Esophagus muscularis mucosa (tissue), 4 donors: ENCODE results near the gene VWA7. TPM values are rescaled to one million over a fixed set of nuclear protein-coding genes. Genes with fewer than 3 reads are reported as not detected.
"Not testable (repeated sequence)": the region's sequence is repeated elsewhere in the genome, so short reads cannot be mapped to it uniquely, and the experiment has no call there.

ENCODE experiments used
- DNase-seq: peaks from one replicate; pipeline ENCODE4 v3.0.0-alpha.2; 2017; ENCODE audit errors: extremely low spot score
- H3K27ac ChIP-seq, 4 donors: fragments of 200-600 bp; sonication (generic); replicated peaks in 1 of 4; 1 replicate in 3 of 4; 2 replicates in 1 of 4; pipeline ENCODE4 v1.5.1; 2016 to 2019; ENCODE audit warnings: mild to moderate bottlenecking in 1 of 4
- H3K27me3 ChIP-seq, 4 donors: fragments of 200-600 bp; sonication (generic); one replicate each; pipeline versions ENCODE4 v1.5.1 to v1.6.0; 2016 to 2019
- H3K36me3 ChIP-seq, 4 donors: fragments of 200-600 bp; sonication (generic); one replicate each; pipeline ENCODE4 v1.5.1; 2016 to 2019
- H3K4me1 ChIP-seq, 4 donors: fragments of 200-600 bp; sonication (generic); one replicate each; pipeline ENCODE4 v1.5.1; 2016 to 2019
- H3K4me3 ChIP-seq, 4 donors: fragments of 200-600 bp; sonication (generic); 1 replicate in 2 of 4; 2 replicates in 2 of 4; pipeline ENCODE4 v1.5.1; 2016 to 2019; ENCODE audit warnings: mild to moderate bottlenecking in 4 of 4, moderate library complexity in 1 of 4
- H3K9me3 ChIP-seq, 4 donors: fragments of 200-600 bp; sonication (generic); 1 replicate in 3 of 4; 2 replicates in 1 of 4; pipeline ENCODE4 v1.5.1; 2016 to 2019
- CTCF ChIP-seq, 3 experiments: fragments of 200-600 bp in 2 of 3; fragments of 450-650 bp in 1 of 3; sonication (generic) in 2 of 3; IDR thresholded peaks; one replicate each; pipeline ENCODE4 v1.5.1; 2017 to 2019; ENCODE audit warnings: antibody characterized with exemption in 3 of 3, mild to moderate bottlenecking in 2 of 3, moderate library complexity in 1 of 3
- EP300 ChIP-seq: sonication (generic); formaldehyde crosslinking; IDR thresholded peaks from one replicate; pipeline ENCODE4 v1.6.1; 2017; ENCODE audit warnings: antibody characterized with exemption
- POLR2A ChIP-seq: fragments of 450-650 bp; IDR thresholded peaks from one replicate; pipeline ENCODE4 v1.6.1; 2017; ENCODE audit warnings: antibody characterized with exemption, moderate library complexity, mild to moderate bottlenecking, low read depth
- POLR2AphosphoS5 ChIP-seq, 2 donors: sonication (generic); formaldehyde crosslinking; IDR thresholded peaks; one replicate each; pipeline ENCODE4 v1.6.1; 2017; ENCODE audit warnings: antibody characterized with exemption in 2 of 2
- WGBS: methylation state at CpG from one replicate; pipeline ENCODE4 v1.1.5; 2018; 5-methylcytosine and 5-hydroxymethylcytosine counted together
- intact Hi-C: fragments of 100-400 bp; cut with DNase I; formaldehyde crosslinking; loops from one replicate; pipeline ENCODE4 v1.15.1; 2023
- total RNA-seq, 4 donors: library from RNA; depleted of rRNA; stranded (reverse); fragments of >200 nt; gene quantifications; one replicate each; pipeline versions ENCODE4 v1.1.0 to v1.2.1, GENCODE V29; 2016

Gene VWA7
- total RNA-seq, 4 donors from 2014 or later, result 0.40 to 0.50 (median 0.45) TPM; not detected in 1

- DNase-seq, result no peak
- intact Hi-C loops, result no loop called here
- no peak for TF ChIP-seq POLR2A
- no peak for TF ChIP-seq EP300
- no peak for TF ChIP-seq POLR2AphosphoS5 (IDR thresholded peaks at IDR 0.05)
- no peak for TF ChIP-seq CTCF (IDR thresholded peaks at IDR 0.05)
These were observed 34.5 kb upstream of the VWA7 start for GRCh38 chr6:31811645-31812044.

GRCh38 chr6:31808599-31808998 lies 31.5 kb upstream of the VWA7 start:
- H3K9me3 ChIP-seq, DNase-seq, H3K27ac ChIP-seq, intact Hi-C loops, H3K27me3 ChIP-seq, H3K4me3 ChIP-seq: not testable (repeated sequence)
- Histone ChIP-seq H3K36me3 (peaks cover 0 to 11% (median 0%) of the 10 kb centered on the region in 4 donors), H3K4me1 (peaks cover 21 to 32% (median 31%) of the 10 kb centered on the region in 4 donors)
- WGBS, result 87% methylated on average over 10 of the region's 10 CpGs

More at GRCh38 chr6:31811645-31812044, 34.5 kb upstream of the VWA7 start:
- Histone ChIP-seq H3K9me3 (no peaks in the 10 kb centered on the region), H3K27me3 (no peaks in the 10 kb centered on the region), H3K27ac (no peak overlapping the region), H3K4me1 (peaks cover 15 to 24% (median 23%) of the 10 kb centered on the region in 4 donors), H3K36me3 (peaks cover 0 to 6% (median 0%) of the 10 kb centered on the region in 4 donors), H3K4me3 (no peak overlapping the region)
- 97% methylated on average over 5 of the region's 12 CpGs for WGBS

GRCh38 chr6:31806470-31807272 lies 29.5 kb upstream of the VWA7 start, which contains the start of gene LSM2:
LSM2 (minus strand) TSS chr6:31806966; CDS start chr6:31806757, 209 bp downstream.
- peaks cover 4 to 29% (median 14%) of the 10 kb centered on the region in 4 donors for H3K36me3 ChIP-seq
- WGBS, result under 1% methylated on average over 39 of the region's 51 CpGs
- H3K9me3 ChIP-seq, result no peaks in the 10 kb centered on the region
- H3K27ac ChIP-seq, result peak within 1 kb of the TSS; percentile 85 to 96 (median 92)
- H3K4me3 ChIP-seq, result peak within 1 kb of the TSS; percentile 55 to 72 (median 59)
- H3K27me3 ChIP-seq, result no peaks in the 10 kb centered on the region
- TF ChIP-seq EP300 (no peak), POLR2AphosphoS5 (IDR thresholded peaks at IDR 0.05) (peak; percentile 97 to 99), POLR2A (peak; percentile 66), CTCF (IDR thresholded peaks at IDR 0.05) (peak in 2 of 3 experiments; percentile 25 to 32)
- peaks cover 17 to 30% (median 24%) of the 10 kb centered on the region in 4 donors for H3K4me1 ChIP-seq
- peak; percentile 98 for DNase-seq
- intact Hi-C loops, result no loop called here

- peak overlapping the region; percentile 55 to 72 (median 59) for H3K4me3 ChIP-seq
- no peak for DNase-seq
- H3K4me1 ChIP-seq, result peaks cover 17 to 30% (median 24%) of the 10 kb centered on the region in 4 donors
- no peak for TF ChIP-seq POLR2AphosphoS5 (IDR thresholded peaks at IDR 0.05)
- no peak for TF ChIP-seq POLR2A
- no peak for TF ChIP-seq EP300
- no peak for TF ChIP-seq CTCF (IDR thresholded peaks at IDR 0.05)
- 15% methylated on average over 7 of the region's 7 CpGs for WGBS
- H3K27ac ChIP-seq, result peak overlapping the region; percentile 85 to 96 (median 92)
- peaks cover 4 to 32% (median 18%) of the 10 kb centered on the region in 4 donors for H3K36me3 ChIP-seq
- intact Hi-C loops, result no loop called here
- no peaks in the 10 kb centered on the region for H3K9me3 ChIP-seq
- H3K27me3 ChIP-seq, result no peaks in the 10 kb centered on the region
These were observed 28.9 kb upstream of the VWA7 start for GRCh38 chr6:31805939-31806469.

GRCh38 chr6:31801031-31801927 lies 24.2 kb upstream of the VWA7 start:
- H3K9me3 ChIP-seq, H3K27me3 ChIP-seq, intact Hi-C loops, DNase-seq, H3K4me3 ChIP-seq, H3K27ac ChIP-seq: not testable (repeated sequence)
- H3K4me1 ChIP-seq, result peaks cover 11 to 23% (median 18%) of the 10 kb centered on the region in 4 donors
- H3K36me3 ChIP-seq, result peaks cover 4 to 40% (median 21%) of the 10 kb centered on the region in 4 donors
- WGBS, result 94% methylated on average over 8 of the region's 8 CpGs
